ENCODE measurements around the gene TEX13A.

TEX13A gene

GRCh38 chrX:105173071-105173470 is 47.4 kb downstream of the TEX13A start:
- DNase-seq = no peak

Measured in hematopoietic multipotent progenitor cell treated with erythropoietin and hydrocortisone succinate and interleukin-3 and kit ligand, for 6 days (in vitro differentiated cells).